T-cell (primary cell): ENCODE measurements around the gene LMAN2L. TPM values are rescaled to one million over a fixed set of nuclear protein-coding genes. Genes with fewer than 3 reads are reported as not detected.

Experiments used
- ATAC-seq, 4 experiments: fragments of 200-7000 bp in 3 of 4; fragments of 150-1000 bp in 1 of 4; cut with Tn5 transposase; replicated peaks in 1 of 4; 1 replicate in 3 of 4; 2 replicates in 1 of 4; pipeline ENCODE4 v1.10.0; 2021; ENCODE audit warnings: moderate library complexity in 3 of 4, mild to moderate bottlenecking in 2 of 4, moderate number of reproducible peaks in 1 of 4
- CTCF ChIA-PET, 2 donors: fragments of 300-600 bp; sonication (Branson Sonifier 250); formaldehyde crosslinking; loops; one replicate each; lab custom pipeline; 2022; ENCODE audit warnings: antibody characterized with exemption in 2 of 2; lab: Charles Lee
- POLR2A ChIA-PET, 2 donors: fragments of 300-600 bp; sonication (Branson Sonifier 250); formaldehyde crosslinking; loops; one replicate each; lab custom pipeline; 2022; ENCODE audit warnings: antibody characterized with exemption in 2 of 2; lab: Charles Lee
- DNase-seq, 35 experiments: peaks; one replicate each; pipeline versions ENCODE4 v3.0.0 to v3.0.0-alpha.2; 2013 to 2023
- H3K27ac ChIP-seq: one replicate; pipeline ENCODE4 v1.5.1; 2013; ENCODE audit warnings: low read length
- H3K27me3 ChIP-seq, 2 experiments: replicated peaks in 1 of 2; 1 replicate in 1 of 2; 2 replicates in 1 of 2; pipeline versions ENCODE4 v1.6.1 to v1.7.0; 2013; ENCODE audit warnings: low read length in 1 of 2, mixed read lengths in 1 of 2; ENCODE audit not compliant: control insufficient read depth in 2 of 2, insufficient read depth in 2 of 2; ENCODE audit errors: extremely low read depth in 1 of 2
- H3K36me3 ChIP-seq, 2 donors: 1 replicate in 1 of 2; 2 replicates in 1 of 2; pipeline versions ENCODE4 v1.6.1 to v1.7.0; 2013; ENCODE audit warnings: low read length in 1 of 2; ENCODE audit not compliant: control insufficient read depth in 2 of 2, insufficient read depth in 1 of 2; ENCODE audit errors: extremely low read depth in 1 of 2
- H3K4me1 ChIP-seq, 2 experiments: 1 replicate in 1 of 2; 2 replicates in 1 of 2; pipeline versions ENCODE4 v1.6.1 to v1.7.0; 2013; ENCODE audit warnings: low read length in 2 of 2, mixed read lengths in 1 of 2; ENCODE audit not compliant: insufficient read depth in 2 of 2, control insufficient read depth in 1 of 2; ENCODE audit errors: extremely low read depth in 1 of 2
- H3K4me3 ChIP-seq, 2 donors: 1 replicate in 1 of 2; 2 replicates in 1 of 2; pipeline versions ENCODE4 v1.5.1 to v1.7.0; 2013; ENCODE audit warnings: mild to moderate bottlenecking in 2 of 2, low read length in 1 of 2, moderate library complexity in 1 of 2; ENCODE audit not compliant: control insufficient read depth in 1 of 2; ENCODE audit errors: extremely low read depth in 1 of 2
- H3K9me3 ChIP-seq: 2 replicates; pipeline ENCODE4 v1.7.0; 2013
- H3K27ac Mint-ChIP-seq, 2 donors: one replicate each; pipeline ENCODE4 v1.8.0; 2020 to 2021; ENCODE audit warnings: mild to moderate bottlenecking in 2 of 2, mixed read lengths in 2 of 2
- H3K27me3 Mint-ChIP-seq, 2 donors: one replicate each; pipeline ENCODE4 v1.8.0; 2021 to 2022; ENCODE audit warnings: mixed read lengths in 2 of 2
- H3K36me3 Mint-ChIP-seq: one replicate; pipeline ENCODE4 v1.8.0; 2021; ENCODE audit warnings: mixed read lengths
- H3K4me1 Mint-ChIP-seq, 3 donors: one replicate each; pipeline ENCODE4 v1.8.0; 2020 to 2022; ENCODE audit warnings: mixed read lengths in 3 of 3, mild to moderate bottlenecking in 1 of 3
- H3K4me3 Mint-ChIP-seq, 3 donors: one replicate each; pipeline ENCODE4 v1.8.0; 2020 to 2022; ENCODE audit warnings: mild to moderate bottlenecking in 3 of 3, mixed read lengths in 3 of 3, moderate library complexity in 3 of 3
- H3K9me3 Mint-ChIP-seq, 3 donors: one replicate each; pipeline ENCODE4 v1.8.0; 2020 to 2022; ENCODE audit warnings: mixed read lengths in 3 of 3
- WGBS: methylation state at CpG from one replicate; pipeline ENCODE4 v1.1.5; 2013; ENCODE audit warnings: missing lambda C conversion rate; ENCODE audit not compliant: insufficient coverage; 5-methylcytosine and 5-hydroxymethylcytosine counted together
- total RNA-seq, 35 experiments: library from RNA in 6 of 35; stranded (reverse) in 6 of 35; fragments of 120-200 nt in 1 of 35; gene quantifications; one replicate each; pipeline versions ENCODE4 v1.2.1 to v1.2.4 and lab custom pipeline; 2013 to 2026

The LMAN2L gene
- total RNA-seq, 5 donors from 2014 or later (not counting 1 experiment from before 2014, with no cell fraction given): 4.7 to 8.9 (median 7.8) TPM

- ATAC-seq: no peak
- Mint-ChIP-seq H3K9me3 (no peaks in the 10 kb centered on the region), H3K4me1 (no peaks in the 10 kb centered on the region), H3K27me3 (no peaks in the 10 kb centered on the region), H3K4me3 (no peak overlapping the region), H3K36me3 (peaks cover 44% of the 10 kb centered on the region), H3K27ac (no peak overlapping the region)
- 96% methylated on average over 9 of the region's 16 CpGs for WGBS
- peaks cover 5 to 27% of the 10 kb centered on the region in 2 donors for H3K36me3 ChIP-seq
- no peak overlapping the region for H3K4me3 ChIP-seq
- no peaks in the 10 kb centered on the region for H3K27me3 ChIP-seq
- POLR2A ChIA-PET: no interaction called here
- H3K27ac ChIP-seq: no peak overlapping the region
- no peak for DNase-seq
- H3K9me3 ChIP-seq: no peaks in the 10 kb centered on the region
- CTCF ChIA-PET: interaction anchor here in 1 of 2 donors (0.6 kb wide), 1 partner anchor 15 kb away, joined by 6 read pairs; no protein-coding TSS in a partner anchor
- H3K4me1 ChIP-seq: no peaks in the 10 kb centered on the region
These were observed 36.7 kb downstream of the LMAN2L start for GRCh38 chr2:96703021-96703751.

GRCh38 chr2:96702098-96702785, 37.6 kb downstream of the LMAN2L start:
- H3K27ac ChIP-seq: no peak overlapping the region
- no peak overlapping the region for H3K27ac Mint-ChIP-seq
- CTCF ChIA-PET: no interaction called here
- ATAC-seq: no peak
- H3K9me3 Mint-ChIP-seq: no peaks in the 10 kb centered on the region
- no peaks in the 10 kb centered on the region for H3K27me3 ChIP-seq
- no peak for DNase-seq
- peaks cover 5 to 19% of the 10 kb centered on the region in 2 donors for H3K36me3 ChIP-seq
- H3K4me3 ChIP-seq: no peak overlapping the region
- peaks cover 38% of the 10 kb centered on the region for H3K36me3 Mint-ChIP-seq
- H3K4me1 Mint-ChIP-seq: no peaks in the 10 kb centered on the region
- 94% methylated on average over 15 of the region's 17 CpGs for WGBS
- no peaks in the 10 kb centered on the region for H3K27me3 Mint-ChIP-seq
- H3K9me3 ChIP-seq: no peaks in the 10 kb centered on the region
- H3K4me3 Mint-ChIP-seq: no peak overlapping the region
- H3K4me1 ChIP-seq: no peaks in the 10 kb centered on the region
- POLR2A ChIA-PET: interaction anchor here in 1 of 2 donors (0.7 kb wide), 1 partner anchor 312 kb away, joined by 3 read pairs; no protein-coding TSS in a partner anchor

- Mint-ChIP-seq H3K4me3 (no peak overlapping the region), H3K27ac (peak overlapping the region in 1 of 2 donors; percentile 28), H3K4me1 (no peaks in the 10 kb centered on the region), H3K27me3 (no peaks in the 10 kb centered on the region), H3K36me3 (peaks cover 33% of the 10 kb centered on the region), H3K9me3 (no peaks in the 10 kb centered on the region)
- ATAC-seq (no peak), DNase-seq (no peak)
- POLR2A ChIA-PET: interaction anchor here in 1 of 2 donors (0.7 kb wide), 1 partner anchor 312 kb away, joined by 3 read pairs; no protein-coding TSS in a partner anchor
- H3K27ac ChIP-seq: no peak overlapping the region
- H3K4me3 ChIP-seq: no peak overlapping the region
- WGBS: 100% methylated on average over 2 of the region's 6 CpGs
- H3K27me3 ChIP-seq: no peaks in the 10 kb centered on the region
- no peaks in the 10 kb centered on the region for H3K4me1 ChIP-seq
- H3K9me3 ChIP-seq: no peaks in the 10 kb centered on the region
- H3K36me3 ChIP-seq: peaks cover 5 to 13% of the 10 kb centered on the region in 2 donors
- CTCF ChIA-PET: no interaction called here
These were observed 38.2 kb downstream of the LMAN2L start for GRCh38 chr2:96701636-96702035.

GRCh38 chr2:96700086-96700485, 39.8 kb downstream of the LMAN2L start:
- Histone ChIP-seq H3K27me3 (no peaks in the 10 kb centered on the region), H3K27ac (no peak overlapping the region), H3K9me3 (no peaks in the 10 kb centered on the region), H3K4me3 (no peak overlapping the region), H3K36me3 (peaks cover 0 to 5% of the 10 kb centered on the region in 2 donors), H3K4me1 (no peaks in the 10 kb centered on the region)
- Mint-ChIP-seq H3K27me3 (no peaks in the 10 kb centered on the region), H3K4me3 (no peak overlapping the region), H3K4me1 (no peaks in the 10 kb centered on the region), H3K36me3 (peaks cover 20% of the 10 kb centered on the region), H3K9me3 (no peaks in the 10 kb centered on the region), H3K27ac (no peak overlapping the region)
- POLR2A ChIA-PET: no interaction called here
- WGBS: 84% methylated on average over 5 of the region's 8 CpGs
- ATAC-seq (no peak), DNase-seq (no peak)
- CTCF ChIA-PET: no interaction called here

- peaks cover 16% of the 10 kb centered on the region for H3K36me3 Mint-ChIP-seq
- no peaks in the 10 kb centered on the region for H3K27me3 Mint-ChIP-seq
- Histone ChIP-seq H3K4me1 (no peaks in the 10 kb centered on the region), H3K36me3 (peaks cover 0 to 5% of the 10 kb centered on the region in 2 donors), H3K27me3 (no peaks in the 10 kb centered on the region), H3K27ac (no peak overlapping the region), H3K9me3 (no peaks in the 10 kb centered on the region), H3K4me3 (no peak overlapping the region)
- ChIA-PET POLR2A (interaction anchor here in 1 of 2 donors (0.6 kb wide), 1 partner anchor 10 kb away, joined by 4 read pairs; no protein-coding TSS in a partner anchor), CTCF (no interaction called here)
- H3K4me3 Mint-ChIP-seq: no peak overlapping the region
- H3K27ac Mint-ChIP-seq: no peak overlapping the region
- ATAC-seq (no peak), DNase-seq (no peak)
- WGBS: 86% methylated on average over 6 of the region's 9 CpGs
- H3K4me1 Mint-ChIP-seq: no peaks in the 10 kb centered on the region
- no peaks in the 10 kb centered on the region for H3K9me3 Mint-ChIP-seq
These were observed 40.2 kb downstream of the LMAN2L start for GRCh38 chr2:96699621-96700020.

- no peak for DNase-seq
- POLR2A ChIA-PET: no interaction called here
- H3K9me3 Mint-ChIP-seq: no peaks in the 10 kb centered on the region
- ATAC-seq: no peak
- no peak overlapping the region for H3K4me3 Mint-ChIP-seq
- Histone ChIP-seq H3K36me3 (peaks cover 0 to under 1% of the 10 kb centered on the region in 2 donors), H3K4me3 (no peak overlapping the region), H3K9me3 (no peaks in the 10 kb centered on the region), H3K27ac (no peak overlapping the region), H3K27me3 (no peaks in the 10 kb centered on the region), H3K4me1 (no peaks in the 10 kb centered on the region)
- peaks cover 10% of the 10 kb centered on the region for H3K36me3 Mint-ChIP-seq
- no peaks in the 10 kb centered on the region for H3K27me3 Mint-ChIP-seq
- CTCF ChIA-PET: no interaction called here
- H3K4me1 Mint-ChIP-seq: no peaks in the 10 kb centered on the region
- 100% methylated on average over 2 of the region's 6 CpGs for WGBS
- H3K27ac Mint-ChIP-seq: no peak overlapping the region
These were observed 40.8 kb downstream of the LMAN2L start for GRCh38 chr2:96699021-96699420.
